K562 (cell line): ENCODE data around the gene TMEM139. TPM values are rescaled to one million over a fixed set of nuclear protein-coding genes. Genes with fewer than 3 reads are reported as not detected.

ENCODE experiments used
- ATAC-seq: fragments of 200-7000 bp; cut with Tn5 transposase; 3 replicates; pipeline ENCODE4 v1.9.1; 2020; ENCODE audit warnings: moderate library complexity
- BruUV-seq: library from RNA; stranded (reverse); fragments of 400-500 nt; replicated peaks from 2 replicates; lab custom pipeline; 2021; lab: Mats Ljungman, UMichigan
- CTCF ChIA-PET: fragments of 300-600 bp; formaldehyde crosslinking; extraction: SDS; loops from one replicate; lab custom pipeline; 2021; ENCODE audit warnings: low intra/inter-chr PET ratio; lab: Yijun Ruan, JAX
- POLR2A ChIA-PET: fragments of 300-600, 350-650 bp; sonication (Branson Sonifier 250); formaldehyde crosslinking; extraction: SDS; loops from one replicate; lab custom pipeline; 2021; ENCODE audit warnings: antibody characterized with exemption, inconsistent platforms; lab: Yijun Ruan, JAX
- DNase-seq, 4 experiments: peaks; one replicate each; pipeline versions ENCODE4 v3.0.0 to v3.0.0-alpha.2; 2011 to 2018; ENCODE audit warnings: low spot score in 3 of 4, mixed read lengths in 3 of 4; ENCODE audit errors: extremely low read depth in 1 of 4
- FAIRE-seq: peaks from 2 replicates; lab custom pipeline; 2011; peaks lifted over from hg19 to GRCh38; lab: Jason Lieb, UNC
- H2AFZ ChIP-seq: 2 replicates; pipeline ENCODE4 v1.6.0; 2011; ENCODE audit warnings: low read depth, low read length, control low read depth, inconsistent platforms
- H3K27ac ChIP-seq: fragments of 200-600 bp; 3 replicates; pipeline ENCODE4 v1.8.0; 2011; ENCODE audit warnings: low read depth, mild to moderate bottlenecking, control low read depth, inconsistent platforms, low read length, moderate library complexity, mixed read lengths; ENCODE audit errors: extremely low read depth
- H3K27me3 ChIP-seq, 2 experiments: fragments of 300-600 bp in 1 of 2; 2 replicates in 1 of 2; 3 replicates in 1 of 2; pipeline versions ENCODE4 v1.6.0 to v1.8.0; 2011; ENCODE audit warnings: inconsistent platforms in 2 of 2, low read length in 2 of 2, mild to moderate bottlenecking in 1 of 2, mixed read lengths in 1 of 2, moderate library complexity in 1 of 2; ENCODE audit not compliant: control insufficient read depth in 2 of 2, insufficient read depth in 2 of 2
- H3K36me3 ChIP-seq: fragments of 300-600 bp; 3 replicates; pipeline ENCODE4 v1.8.0; 2011; ENCODE audit warnings: mild to moderate bottlenecking, low read length, inconsistent platforms; ENCODE audit not compliant: control insufficient read depth, insufficient read depth
- H3K4me1 ChIP-seq, 2 experiments: fragments of 200-600 bp in 1 of 2; replicated peaks in 1 of 2; 2 replicates in 1 of 2; 3 replicates in 1 of 2; pipeline versions ENCODE4 v1.5.1 to v1.8.0; 2011; ENCODE audit warnings: inconsistent platforms in 2 of 2, low read length in 2 of 2, mild to moderate bottlenecking in 1 of 2, mixed read lengths in 1 of 2, moderate library complexity in 1 of 2; ENCODE audit not compliant: control insufficient read depth in 2 of 2, insufficient read depth in 2 of 2
- H3K4me2 ChIP-seq: 2 replicates; pipeline ENCODE4 v1.6.1; 2011; ENCODE audit warnings: low read length, control low read depth, inconsistent platforms, mixed read lengths; ENCODE audit not compliant: insufficient read depth
- H3K4me3 ChIP-seq: fragments of 200-600 bp; sonication (generic), shearing (Covaris generic); 2 replicates; pipeline ENCODE4 v1.5.1; 2016; ENCODE audit warnings: control low read depth, inconsistent platforms
- H3K79me2 ChIP-seq: fragments of 200-600 bp; 3 replicates; pipeline ENCODE4 v1.8.0; 2011; ENCODE audit warnings: low read length, inconsistent platforms; ENCODE audit not compliant: control insufficient read depth, insufficient read depth
- H3K9ac ChIP-seq, 2 experiments: 2 replicates each; pipeline versions ENCODE4 v1.6.0 to v1.6.1; 2011; ENCODE audit warnings: low read depth in 2 of 2, low read length in 2 of 2, control low read depth in 1 of 2, inconsistent platforms in 1 of 2, mild to moderate bottlenecking in 1 of 2, mixed read lengths in 1 of 2; ENCODE audit not compliant: insufficient read depth in 1 of 2
- H3K9me1 ChIP-seq: one replicate; pipeline ENCODE4 v1.6.0; 2011; ENCODE audit warnings: inconsistent platforms, mild to moderate bottlenecking, low read length, moderate library complexity; ENCODE audit not compliant: control insufficient read depth, insufficient read depth
- H3K9me3 ChIP-seq: replicated peaks from 2 replicates; pipeline ENCODE4 v1.5.1; 2011; ENCODE audit warnings: low read depth, low read length, inconsistent platforms; ENCODE audit not compliant: control insufficient read depth, insufficient read depth
- H4K20me1 ChIP-seq: replicated peaks from 2 replicates; pipeline ENCODE4 v1.6.1; 2011; ENCODE audit warnings: low read length, inconsistent platforms, mixed read lengths; ENCODE audit not compliant: control insufficient read depth, insufficient read depth
- CTCF ChIP-seq, 3 experiments: IDR thresholded peaks in 2 of 3; conservative IDR thresholded peaks in 1 of 3; 2 replicates each; pipeline ENCODE4 v1.5.1; 2011 to 2012; ENCODE audit warnings: low read length in 3 of 3, mild to moderate bottlenecking in 3 of 3, control low read depth in 2 of 3, improper control_type of control experiment in 1 of 3, inconsistent platforms in 1 of 3, low read depth in 1 of 3, mixed read lengths in 1 of 3, moderate library complexity in 1 of 3; ENCODE audit not compliant: insufficient read depth in 2 of 3
- HDAC1 ChIP-seq, 2 experiments: fragments of 450-650 bp; IDR thresholded peaks; 2 replicates each; pipeline ENCODE4 v1.6.1; 2016 to 2017; ENCODE audit warnings: inconsistent platforms in 1 of 2, mild to moderate bottlenecking in 1 of 2, moderate library complexity in 1 of 2
- IRF1 ChIP-seq: sonication (generic); formaldehyde crosslinking; IDR thresholded peaks from 2 replicates; pipeline ENCODE4 v1.8.0; 2022; ENCODE audit warnings: missing genetic modification reagents, mild to moderate bottlenecking, borderline replicate concordance
- MAZ ChIP-seq, 2 experiments: fragments of 450-650 bp in 1 of 2; sonication (generic) in 1 of 2; formaldehyde crosslinking; IDR thresholded peaks in 1 of 2; conservative IDR thresholded peaks in 1 of 2; 2 replicates each; pipeline versions ENCODE4 v1.4.0 to v1.5.0; 2020; ENCODE audit warnings: mild to moderate bottlenecking in 1 of 2, missing genetic modification reagents in 1 of 2
- RAD21 ChIP-seq, 2 experiments: fragments of 250-450 bp in 1 of 2; fragments of 450-650 bp in 1 of 2; sonication (Bioruptor Pico) in 1 of 2; formaldehyde crosslinking in 1 of 2; IDR thresholded peaks in 1 of 2; conservative IDR thresholded peaks in 1 of 2; 2 replicates each; pipeline versions ENCODE4 v1.4.0 to v1.8.0; 2020 to 2022; ENCODE audit warnings: mild to moderate bottlenecking in 2 of 2, moderate library complexity in 1 of 2
- WGBS: fragments of 100-300 bp; shearing (Covaris generic); methylation state at CpG from one replicate; pipeline ENCODE4 v1.1.6; 2016; ENCODE audit warnings: low coverage, mixed read lengths; ENCODE audit not compliant: insufficient coverage; ENCODE audit errors: missing lambda C conversion rate; 5-methylcytosine and 5-hydroxymethylcytosine counted together
- in situ Hi-C: fragments of 300-500 bp; cut with MboI; formaldehyde crosslinking; loops from 4 replicates; pipeline ENCODE4 v1.15.0; 2018; ENCODE audit warnings: inconsistent platforms, mixed read lengths
- intact Hi-C: fragments of 100-400 bp; cut with micrococcal nuclease; formaldehyde crosslinking; loops from 2 replicates; pipeline ENCODE4 v1.14.2; 2022
- polyA plus RNA-seq, 8 experiments: library from polyadenylated mRNA; depleted of rRNA in 4 of 8; stranded (reverse) in 5 of 8; unstranded in 3 of 8; fragments of >200 nt; fragmentation: Nextera tagmentation in 2 of 8; fragmentation: Illumina TruSeq in 1 of 8; extraction: Ambion mirVana in 2 of 8; extraction: Trizol in 1 of 8; gene quantifications; 2 replicates each; pipeline versions ENCODE4 v1.2.1 to v1.2.3, GENCODE V29; 2011 to 2014; ENCODE audit warnings: inconsistent platforms in 1 of 8, missing spikeins in 1 of 8
- total RNA-seq, 7 experiments: library from RNA; depleted of rRNA in 6 of 7; stranded (reverse); fragments of >200 nt in 6 of 7; fragmentation: Illumina TruSeq in 2 of 7; extraction: Trizol in 2 of 7; gene quantifications; 2 replicates each; pipeline versions ENCODE4 v1.2.1 to v1.2.3, GENCODE V29; 2011 to 2021; ENCODE audit warnings: low replicate concordance in 1 of 7
- TF ChIP-seq, protein P1 (sequence below), 2 experiments: fragments of 450-650 bp; formaldehyde crosslinking in 1 of 2; IDR thresholded peaks; 2 replicates each; pipeline versions ENCODE4 v1.4.0 to v1.6.1; 2014 to 2020; ENCODE audit warnings: mild to moderate bottlenecking in 2 of 2, borderline replicate concordance in 1 of 2, low read depth in 1 of 2

Gene TMEM139
- total and polyA plus RNA-seq, 9 of the 15 experiments (the other 6 are each of a cell fraction or from before 2014, with no cell fraction given), result 0.27 to 1.8 (median 0.79) TPM

- Histone ChIP-seq H3K9ac (no peak overlapping the region), H3K9me3 (no peaks in the 10 kb centered on the region), H3K36me3 (no peaks in the 10 kb centered on the region), H2AFZ (no peak overlapping the region), H3K27ac (no peak overlapping the region)
- POLR2A ChIA-PET, result interaction anchor here (1.0 kb wide), 1 partner anchor 15 kb away, joined by 3 read pairs; no protein-coding TSS in a partner anchor
- intact Hi-C loops, result loop anchor here (5.0 kb wide), 1 partner anchor 96 kb away; no protein-coding TSS in a partner anchor
- TF ChIP-seq RAD21 (CRISPR knock-in tag; conservative IDR thresholded peaks at IDR 0.05 in 1 of 2, IDR thresholded peaks at IDR 0.05 in 1 of 2) (peak; percentile 38 to 55), CTCF (IDR thresholded peaks at IDR 0.05 in 2 of 3, conservative IDR thresholded peaks at IDR 0.05 in 1 of 3; ENCODE audit: insufficient read depth in 2 of 3, low read depth in 1 of 3, low read length in 3 of 3) (peak; percentile 22 to 43 (median 24); a peak in 3 of 6 replicates), MAZ (CRISPR knock-in tag; conservative IDR thresholded peaks at IDR 0.05 in 1 of 2, IDR thresholded peaks at IDR 0.05 in 1 of 2) (0 out of 4 replicates have a peak, but pooled peaks of 1 of the 2 experiments have one; percentile 29), HDAC1 (IDR thresholded peaks at IDR 0.05) (no peak), IRF1 (no peak)
- TF ChIP-seq, protein P1, sequence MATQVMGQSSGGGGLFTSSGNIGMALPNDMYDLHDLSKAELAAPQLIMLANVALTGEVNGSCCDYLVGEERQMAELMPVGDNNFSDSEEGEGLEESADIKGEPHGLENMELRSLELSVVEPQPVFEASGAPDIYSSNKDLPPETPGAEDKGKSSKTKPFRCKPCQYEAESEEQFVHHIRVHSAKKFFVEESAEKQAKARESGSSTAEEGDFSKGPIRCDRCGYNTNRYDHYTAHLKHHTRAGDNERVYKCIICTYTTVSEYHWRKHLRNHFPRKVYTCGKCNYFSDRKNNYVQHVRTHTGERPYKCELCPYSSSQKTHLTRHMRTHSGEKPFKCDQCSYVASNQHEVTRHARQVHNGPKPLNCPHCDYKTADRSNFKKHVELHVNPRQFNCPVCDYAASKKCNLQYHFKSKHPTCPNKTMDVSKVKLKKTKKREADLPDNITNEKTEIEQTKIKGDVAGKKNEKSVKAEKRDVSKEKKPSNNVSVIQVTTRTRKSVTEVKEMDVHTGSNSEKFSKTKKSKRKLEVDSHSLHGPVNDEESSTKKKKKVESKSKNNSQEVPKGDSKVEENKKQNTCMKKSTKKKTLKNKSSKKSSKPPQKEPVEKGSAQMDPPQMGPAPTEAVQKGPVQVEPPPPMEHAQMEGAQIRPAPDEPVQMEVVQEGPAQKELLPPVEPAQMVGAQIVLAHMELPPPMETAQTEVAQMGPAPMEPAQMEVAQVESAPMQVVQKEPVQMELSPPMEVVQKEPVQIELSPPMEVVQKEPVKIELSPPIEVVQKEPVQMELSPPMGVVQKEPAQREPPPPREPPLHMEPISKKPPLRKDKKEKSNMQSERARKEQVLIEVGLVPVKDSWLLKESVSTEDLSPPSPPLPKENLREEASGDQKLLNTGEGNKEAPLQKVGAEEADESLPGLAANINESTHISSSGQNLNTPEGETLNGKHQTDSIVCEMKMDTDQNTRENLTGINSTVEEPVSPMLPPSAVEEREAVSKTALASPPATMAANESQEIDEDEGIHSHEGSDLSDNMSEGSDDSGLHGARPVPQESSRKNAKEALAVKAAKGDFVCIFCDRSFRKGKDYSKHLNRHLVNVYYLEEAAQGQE (IDR thresholded peaks at IDR 0.05; ENCODE audit: borderline replicate concordance), result peak; percentile 81
- TF ChIP-seq, protein P1 (CRISPR knock-in tag; IDR thresholded peaks at IDR 0.05; ENCODE audit: low read depth), result no peak
- TF ChIP-seq, all 486 proteins: peak for 4
- peaks cover 45 to 71% of the 10 kb centered on the region in 2 experiments; a peak in 4 of 5 replicates for H3K27me3 ChIP-seq
- CTCF ChIA-PET, result interaction anchor here (0.7 kb wide), 1 partner anchor 95 kb away, joined by 3 read pairs; no protein-coding TSS in a partner anchor
- H3K9me1 ChIP-seq, result no peaks in the 10 kb centered on the region
- DNase-seq (no peak), FAIRE-seq (no peak), ATAC-seq (peak; percentile 27; the same call in 2 of the 3 replicates)
- no TSS peak for BruUV-seq
- in situ Hi-C loops, result no loop called here
- H4K20me1 ChIP-seq, result no peaks in the 10 kb centered on the region
- H3K79me2 ChIP-seq, result no peaks in the 10 kb centered on the region
- H3K4me1 ChIP-seq, result peaks cover 0 to 3% of the 10 kb centered on the region in 2 experiments; a peak in 1 of 5 replicates
- H3K4me2 ChIP-seq, result no peak overlapping the region
- no peak overlapping the region for H3K4me3 ChIP-seq
- WGBS, result 2% methylated on average over 4 of the region's 4 CpGs
Observed at GRCh38 chr7:143321734-143322133, 37.0 kb downstream of the TMEM139 start.
